ENCODE data around the gene ARAP3. TPM values are rescaled to one million over a fixed set of nuclear protein-coding genes. Genes with fewer than 3 reads are reported as not detected.

The ARAP3 gene
- total RNA-seq, 2 donors from 2014 or later = 1.3 to 3.2 TPM

- H3K27ac Mint-ChIP-seq = peak overlapping the region; percentile 92
- no peak for DNase-seq
- H3K4me1 Mint-ChIP-seq = peaks cover 23% of the 10 kb centered on the region
- ATAC-seq = peak; percentile 7
- no peaks in the 10 kb centered on the region for H3K9me3 ChIP-seq (ENCODE audit: control insufficient read depth, low read length, poor library complexity, severe bottlenecking)
- H3K4me3 Mint-ChIP-seq = peak overlapping the region; percentile 89
- peaks cover 27% of the 10 kb centered on the region for H3K27me3 Mint-ChIP-seq
- H3K36me3 Mint-ChIP-seq (ENCODE audit: low read depth) = no peaks in the 10 kb centered on the region
Measured at GRCh38 chr5:141692533-141692888, 10.5 kb upstream of the ARAP3 start.

- ATAC-seq (peak; percentile 75), DNase-seq (peak; percentile 76 to 86 (median 77))
- Mint-ChIP-seq H3K4me1 (peaks cover 23% of the 10 kb centered on the region), H3K36me3 (ENCODE audit: low read depth) (no peaks in the 10 kb centered on the region), H3K27ac (peak overlapping the region; percentile 92), H3K27me3 (peaks cover 23% of the 10 kb centered on the region), H3K4me3 (peak overlapping the region; percentile 89)
- H3K9me3 ChIP-seq (ENCODE audit: control insufficient read depth, low read length, poor library complexity, severe bottlenecking) = no peaks in the 10 kb centered on the region
Measured at GRCh38 chr5:141691867-141692532, 10.0 kb upstream of the ARAP3 start.

- no peak overlapping the region for H3K27ac Mint-ChIP-seq
- no peak overlapping the region for H3K4me3 Mint-ChIP-seq
- H3K27me3 Mint-ChIP-seq = peaks cover 21% of the 10 kb centered on the region
- H3K4me1 Mint-ChIP-seq = peaks cover 25% of the 10 kb centered on the region
- ATAC-seq (no peak), DNase-seq (no peak)
- H3K9me3 ChIP-seq (ENCODE audit: control insufficient read depth, low read length, poor library complexity, severe bottlenecking) = no peaks in the 10 kb centered on the region
- H3K36me3 Mint-ChIP-seq (ENCODE audit: low read depth) = no peaks in the 10 kb centered on the region
Measured at GRCh38 chr5:141691286-141691866, 9.3 kb upstream of the ARAP3 start.

GRCh38 chr5:141686648-141687416, 4.8 kb upstream of the ARAP3 start:
- no peaks in the 10 kb centered on the region for H3K9me3 ChIP-seq (ENCODE audit: control insufficient read depth, low read length, poor library complexity, severe bottlenecking)
- H3K4me3 Mint-ChIP-seq = peak overlapping the region; percentile 28
- no peak overlapping the region for H3K27ac Mint-ChIP-seq
- no peaks in the 10 kb centered on the region for H3K36me3 Mint-ChIP-seq (ENCODE audit: low read depth)
- H3K27me3 Mint-ChIP-seq = peaks cover 19% of the 10 kb centered on the region
- H3K4me1 Mint-ChIP-seq = peaks cover 18% of the 10 kb centered on the region
- ATAC-seq = no peak
- no peak for DNase-seq

GRCh38 chr5:141685591-141685990, 3.6 kb upstream of the ARAP3 start:
- DNase-seq (no peak), ATAC-seq (no peak)
- H3K36me3 Mint-ChIP-seq (ENCODE audit: low read depth) = no peaks in the 10 kb centered on the region
- peaks cover 19% of the 10 kb centered on the region for H3K27me3 Mint-ChIP-seq
- no peak overlapping the region for H3K4me3 Mint-ChIP-seq
- H3K9me3 ChIP-seq (ENCODE audit: control insufficient read depth, low read length, poor library complexity, severe bottlenecking) = no peaks in the 10 kb centered on the region
- peaks cover 20% of the 10 kb centered on the region for H3K4me1 Mint-ChIP-seq
- peak overlapping the region; percentile 51 for H3K27ac Mint-ChIP-seq

GRCh38 chr5:141683596-141684141, 1.6 kb upstream of the ARAP3 start:
- DNase-seq (no peak), ATAC-seq (no peak)
- H3K36me3 Mint-ChIP-seq (ENCODE audit: low read depth) = no peaks in the 10 kb centered on the region
- H3K27me3 Mint-ChIP-seq = peaks cover 4% of the 10 kb centered on the region
- peaks cover 24% of the 10 kb centered on the region for H3K4me1 Mint-ChIP-seq
- no peaks in the 10 kb centered on the region for H3K9me3 ChIP-seq (ENCODE audit: control insufficient read depth, low read length, poor library complexity, severe bottlenecking)
- no peak overlapping the region for H3K4me3 Mint-ChIP-seq
- H3K27ac Mint-ChIP-seq = peak overlapping the region; percentile 24

GRCh38 chr5:141681295-141681694, 735 bp downstream of the ARAP3 start:
- Mint-ChIP-seq H3K27ac (no peak overlapping the region), H3K27me3 (no peaks in the 10 kb centered on the region), H3K36me3 (ENCODE audit: low read depth) (no peaks in the 10 kb centered on the region), H3K4me1 (peaks cover 23% of the 10 kb centered on the region), H3K4me3 (peak overlapping the region; percentile 86)
- no peaks in the 10 kb centered on the region for H3K9me3 ChIP-seq (ENCODE audit: control insufficient read depth, low read length, poor library complexity, severe bottlenecking)
- ATAC-seq (no peak), DNase-seq (no peak)

- Mint-ChIP-seq H3K4me3 (peak overlapping the region; percentile 86), H3K36me3 (ENCODE audit: low read depth) (no peaks in the 10 kb centered on the region), H3K27me3 (no peaks in the 10 kb centered on the region), H3K4me1 (peaks cover 23% of the 10 kb centered on the region), H3K27ac (no peak overlapping the region)
- ATAC-seq (no peak), DNase-seq (no peak)
- H3K9me3 ChIP-seq (ENCODE audit: control insufficient read depth, low read length, poor library complexity, severe bottlenecking) = no peaks in the 10 kb centered on the region
Measured at GRCh38 chr5:141680751-141681201, 1.3 kb downstream of the ARAP3 start.

- H3K4me3 Mint-ChIP-seq = no peak overlapping the region
- H3K27ac Mint-ChIP-seq = no peak overlapping the region
- no peaks in the 10 kb centered on the region for H3K9me3 ChIP-seq (ENCODE audit: control insufficient read depth, low read length, poor library complexity, severe bottlenecking)
- H3K27me3 Mint-ChIP-seq = no peaks in the 10 kb centered on the region
- H3K4me1 Mint-ChIP-seq = peaks cover 23% of the 10 kb centered on the region
- DNase-seq = no peak
- ATAC-seq = no peak
- no peaks in the 10 kb centered on the region for H3K36me3 Mint-ChIP-seq (ENCODE audit: low read depth)
Measured at GRCh38 chr5:141680178-141680577, 1.9 kb downstream of the ARAP3 start.

GRCh38 chr5:141677415-141677814, 4.6 kb downstream of the ARAP3 start:
- Mint-ChIP-seq H3K27me3 (no peaks in the 10 kb centered on the region), H3K27ac (no peak overlapping the region), H3K4me1 (peaks cover 15% of the 10 kb centered on the region), H3K36me3 (ENCODE audit: low read depth) (no peaks in the 10 kb centered on the region), H3K4me3 (no peak overlapping the region)
- no peak for DNase-seq
- no peaks in the 10 kb centered on the region for H3K9me3 ChIP-seq (ENCODE audit: control insufficient read depth, low read length, poor library complexity, severe bottlenecking)
- no peak for ATAC-seq

- Mint-ChIP-seq H3K27ac (no peak overlapping the region), H3K27me3 (no peaks in the 10 kb centered on the region), H3K4me1 (peaks cover 6% of the 10 kb centered on the region), H3K36me3 (ENCODE audit: low read depth) (no peaks in the 10 kb centered on the region), H3K4me3 (no peak overlapping the region)
- ATAC-seq = no peak
- H3K9me3 ChIP-seq (ENCODE audit: control insufficient read depth, low read length, poor library complexity, severe bottlenecking) = no peaks in the 10 kb centered on the region
- DNase-seq = no peak
Measured at GRCh38 chr5:141675672-141676071, 6.4 kb downstream of the ARAP3 start.

GRCh38 chr5:141674747-141675146, 7.3 kb downstream of the ARAP3 start:
- no peak for ATAC-seq
- Mint-ChIP-seq H3K4me1 (peaks cover 6% of the 10 kb centered on the region), H3K4me3 (no peak overlapping the region), H3K27ac (no peak overlapping the region), H3K27me3 (peaks cover under 1% of the 10 kb centered on the region), H3K36me3 (ENCODE audit: low read depth) (no peaks in the 10 kb centered on the region)
- no peak for DNase-seq
- H3K9me3 ChIP-seq (ENCODE audit: control insufficient read depth, low read length, poor library complexity, severe bottlenecking) = no peaks in the 10 kb centered on the region

Data from T-helper 17 cell (primary cell).